ENCODE results near the gene PHF23. TPM values are rescaled to one million over a fixed set of nuclear protein-coding genes. Genes with fewer than 3 reads are reported as not detected.
"Not testable (repeated sequence)": the region's sequence is repeated elsewhere in the genome, so short reads cannot be mapped to it uniquely, and the experiment has no call there.

PHF23 gene
- total RNA-seq, 3 donors from 2014 or later = 42.6 to 47.6 (median 43.0) TPM

GRCh38 chr17:7250695-7251627, 11.7 kb upstream of the PHF23 start:
- DNase-seq (no peak), ATAC-seq (peak; percentile 12 to 25)
- Mint-ChIP-seq H3K4me3 (peak overlapping the region; percentile 97), H3K4me1 (ENCODE audit: low read depth) (peaks cover 38% of the 10 kb centered on the region), H3K36me3 (ENCODE audit: insufficient read depth) (peaks cover 20% of the 10 kb centered on the region), H3K9me3 (no peaks in the 10 kb centered on the region), H3K27me3 (ENCODE audit: low read depth) (no peaks in the 10 kb centered on the region)

- DNase-seq = no peak
- Mint-ChIP-seq H3K9me3 (no peaks in the 10 kb centered on the region), H3K27me3 (ENCODE audit: low read depth) (no peaks in the 10 kb centered on the region), H3K4me3 (peak overlapping the region; percentile 97), H3K4me1 (ENCODE audit: low read depth) (peaks cover 38% of the 10 kb centered on the region), H3K36me3 (ENCODE audit: insufficient read depth) (peaks cover 21% of the 10 kb centered on the region)
- no peak for ATAC-seq
Observed at GRCh38 chr17:7249830-7250229, 10.6 kb upstream of the PHF23 start.

GRCh38 chr17:7249214-7249613, 10.0 kb upstream of the PHF23 start:
- no peaks in the 10 kb centered on the region for H3K27me3 Mint-ChIP-seq (ENCODE audit: low read depth)

GRCh38 chr17:7248796-7249195, 9.5 kb upstream of the PHF23 start:
- Mint-ChIP-seq H3K4me3 (peak overlapping the region; percentile 97), H3K36me3 (ENCODE audit: insufficient read depth) (peaks cover 21% of the 10 kb centered on the region), H3K4me1 (ENCODE audit: low read depth) (peaks cover 34% of the 10 kb centered on the region), H3K27me3 (ENCODE audit: low read depth) (no peaks in the 10 kb centered on the region), H3K9me3 (no peaks in the 10 kb centered on the region)
- DNase-seq = no peak
- no peak for ATAC-seq

More at GRCh38 chr17:7249214-7249613, 10.0 kb upstream of the PHF23 start:
- H3K9me3 Mint-ChIP-seq = no peaks in the 10 kb centered on the region
- peak overlapping the region; percentile 97 for H3K4me3 Mint-ChIP-seq
- H3K4me1 Mint-ChIP-seq (ENCODE audit: low read depth) = peaks cover 36% of the 10 kb centered on the region
- peaks cover 21% of the 10 kb centered on the region for H3K36me3 Mint-ChIP-seq (ENCODE audit: insufficient read depth)
- DNase-seq (no peak), ATAC-seq (no peak)

GRCh38 chr17:7246779-7247178, 7.5 kb upstream of the PHF23 start:
- H3K4me1 Mint-ChIP-seq (ENCODE audit: low read depth) = peaks cover 37% of the 10 kb centered on the region
- DNase-seq = no peak
- no peaks in the 10 kb centered on the region for H3K27me3 Mint-ChIP-seq (ENCODE audit: low read depth)
- H3K9me3 Mint-ChIP-seq = no peaks in the 10 kb centered on the region
- no peak overlapping the region for H3K4me3 Mint-ChIP-seq
- no peak for ATAC-seq
- peaks cover 18% of the 10 kb centered on the region for H3K36me3 Mint-ChIP-seq (ENCODE audit: insufficient read depth)

GRCh38 chr17:7243838-7244237, 4.6 kb upstream of the PHF23 start:
- not testable (repeated sequence) for H3K9me3 Mint-ChIP-seq; H3K27me3 Mint-ChIP-seq (ENCODE audit: low read depth); H3K4me3 Mint-ChIP-seq; ATAC-seq; DNase-seq
- H3K36me3 Mint-ChIP-seq (ENCODE audit: insufficient read depth) = peaks cover 23% of the 10 kb centered on the region
- H3K4me1 Mint-ChIP-seq (ENCODE audit: low read depth) = peaks cover 42% of the 10 kb centered on the region

GRCh38 chr17:7243453-7243729, 4.1 kb upstream of the PHF23 start:
- H3K9me3 Mint-ChIP-seq = no peaks in the 10 kb centered on the region
- ATAC-seq = no peak
- peaks cover 38% of the 10 kb centered on the region for H3K4me1 Mint-ChIP-seq (ENCODE audit: low read depth)
- H3K27me3 Mint-ChIP-seq (ENCODE audit: low read depth) = no peaks in the 10 kb centered on the region
- H3K4me3 Mint-ChIP-seq = peak overlapping the region; percentile 98
- peaks cover 23% of the 10 kb centered on the region for H3K36me3 Mint-ChIP-seq (ENCODE audit: insufficient read depth)
- DNase-seq = no peak

- Mint-ChIP-seq H3K9me3 (no peaks in the 10 kb centered on the region), H3K4me1 (ENCODE audit: low read depth) (peaks cover 38% of the 10 kb centered on the region), H3K36me3 (ENCODE audit: insufficient read depth) (peaks cover 23% of the 10 kb centered on the region), H3K27me3 (ENCODE audit: low read depth) (no peaks in the 10 kb centered on the region), H3K4me3 (peak overlapping the region; percentile 98)
- ATAC-seq (peak; percentile 36 to 38), DNase-seq (peak; percentile 90)
Observed at GRCh38 chr17:7242717-7243452, 3.6 kb upstream of the PHF23 start.

- peak within 1 kb of the TSS; percentile 98 for H3K4me3 Mint-ChIP-seq
- peak; percentile 93 for DNase-seq
- no peaks in the 10 kb centered on the region for H3K27me3 Mint-ChIP-seq (ENCODE audit: low read depth)
- peak; percentile 31 to 37 for ATAC-seq
- peaks cover 24% of the 10 kb centered on the region for H3K36me3 Mint-ChIP-seq (ENCODE audit: insufficient read depth)
- no peaks in the 10 kb centered on the region for H3K9me3 Mint-ChIP-seq
- peaks cover 40% of the 10 kb centered on the region for H3K4me1 Mint-ChIP-seq (ENCODE audit: low read depth)
Observed at GRCh38 chr17:7241783-7242716, 2.8 kb upstream of the PHF23 start, which contains the start of gene GABARAP. Gene GABARAP (minus strand): TSS chr17:7242449. CDS start chr17:7242330, 119 bp downstream.

- Mint-ChIP-seq H3K4me3 (peak overlapping the region; percentile 98), H3K4me1 (ENCODE audit: low read depth) (peaks cover 40% of the 10 kb centered on the region), H3K36me3 (ENCODE audit: insufficient read depth) (peaks cover 21% of the 10 kb centered on the region), H3K27me3 (ENCODE audit: low read depth) (no peaks in the 10 kb centered on the region), H3K9me3 (no peaks in the 10 kb centered on the region)
- DNase-seq (no peak), ATAC-seq (no peak)
Observed at GRCh38 chr17:7241090-7241733, 2.0 kb upstream of the PHF23 start.

GRCh38 chr17:7240375-7240774, 1.1 kb upstream of the PHF23 start:
- Mint-ChIP-seq H3K27me3 (ENCODE audit: low read depth) (no peaks in the 10 kb centered on the region), H3K9me3 (no peaks in the 10 kb centered on the region), H3K36me3 (ENCODE audit: insufficient read depth) (peaks cover 24% of the 10 kb centered on the region), H3K4me1 (ENCODE audit: low read depth) (peaks cover 49% of the 10 kb centered on the region), H3K4me3 (peak overlapping the region; percentile 98)
- ATAC-seq (no peak), DNase-seq (no peak)

GRCh38 chr17:7238420-7239090, 702 bp downstream of the PHF23 start:
- peaks cover 62% of the 10 kb centered on the region for H3K4me1 Mint-ChIP-seq (ENCODE audit: low read depth)
- peak overlapping the region; percentile 98 for H3K4me3 Mint-ChIP-seq
- H3K36me3 Mint-ChIP-seq (ENCODE audit: insufficient read depth) = peaks cover 24% of the 10 kb centered on the region
- H3K27me3 Mint-ChIP-seq (ENCODE audit: low read depth) = no peaks in the 10 kb centered on the region
- no peak for DNase-seq
- no peaks in the 10 kb centered on the region for H3K9me3 Mint-ChIP-seq
- no peak for ATAC-seq

- Mint-ChIP-seq H3K27me3 (ENCODE audit: low read depth) (no peaks in the 10 kb centered on the region), H3K36me3 (ENCODE audit: insufficient read depth) (peaks cover 21% of the 10 kb centered on the region), H3K9me3 (no peaks in the 10 kb centered on the region), H3K4me3 (peak overlapping the region; percentile 98), H3K4me1 (ENCODE audit: low read depth) (peaks cover 63% of the 10 kb centered on the region)
- peak; percentile 87 for DNase-seq
- peak; percentile 26 to 31 for ATAC-seq
Observed at GRCh38 chr17:7237761-7238419, 1.4 kb downstream of the PHF23 start.
